GM21825 (cell line): ENCODE results near the gene LDLRAD4.
A peak's percentile ranks its signal among the peaks of the same experiment; 100 is the strongest.

Experiments
- ATAC-seq: cut with Tn5 transposase; IDR thresholded peaks from one replicate; pipeline ENCODE4 v1.9.1; 2021; ENCODE audit warnings: mild to moderate bottlenecking, moderate library complexity; ENCODE audit not compliant: unreplicated experiment

Gene LDLRAD4

DNA sequence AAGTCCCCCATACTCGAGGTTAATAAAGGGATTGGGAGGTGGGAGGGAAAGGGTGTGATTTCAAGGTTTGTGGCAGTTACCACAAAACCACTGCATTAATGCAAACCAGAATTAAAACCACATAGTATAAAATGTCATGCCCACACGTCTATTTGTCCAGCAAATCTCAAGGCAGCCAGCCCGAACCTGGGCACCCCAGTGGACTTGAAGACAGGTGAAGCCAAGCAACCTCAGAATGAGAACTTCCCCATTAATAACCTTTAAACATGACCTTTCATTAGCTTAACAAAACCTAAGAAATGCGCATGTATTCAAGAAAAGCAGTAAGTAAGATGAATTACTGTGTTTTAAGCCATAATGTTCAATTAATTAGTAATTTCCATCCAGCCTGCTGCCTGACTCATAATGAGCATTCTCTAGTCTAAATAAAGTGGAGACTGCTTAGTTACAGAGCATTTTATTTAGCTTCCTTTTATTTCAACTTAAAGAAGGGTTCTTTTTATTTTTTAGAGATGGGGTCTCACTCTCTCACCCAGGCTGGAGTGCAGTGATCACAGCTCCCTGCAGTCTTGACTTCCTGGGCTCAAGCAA lies 278.2 kb downstream of the LDLRAD4 start:
- no peak for ATAC-seq

DNA sequence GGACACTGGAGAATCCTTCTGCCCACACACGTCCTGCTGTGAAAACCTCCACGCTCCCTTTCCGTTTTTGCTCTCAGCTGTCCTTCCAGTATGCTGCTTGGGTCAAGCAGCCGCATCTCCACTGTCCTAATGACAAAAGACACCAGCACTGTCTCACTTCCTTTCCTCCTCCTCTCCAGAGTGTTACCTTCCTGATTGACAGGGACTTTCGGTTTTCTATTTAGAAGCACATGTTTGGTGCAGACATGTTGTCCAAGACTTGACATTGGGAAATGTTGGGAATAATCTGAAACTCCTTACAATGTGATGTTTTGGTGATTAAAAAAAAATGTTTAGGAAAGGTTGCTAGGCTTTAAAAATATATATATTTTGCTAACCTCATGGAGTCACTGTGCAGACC lies 281.2 kb downstream of the LDLRAD4 start:
- no peak for ATAC-seq

DNA sequence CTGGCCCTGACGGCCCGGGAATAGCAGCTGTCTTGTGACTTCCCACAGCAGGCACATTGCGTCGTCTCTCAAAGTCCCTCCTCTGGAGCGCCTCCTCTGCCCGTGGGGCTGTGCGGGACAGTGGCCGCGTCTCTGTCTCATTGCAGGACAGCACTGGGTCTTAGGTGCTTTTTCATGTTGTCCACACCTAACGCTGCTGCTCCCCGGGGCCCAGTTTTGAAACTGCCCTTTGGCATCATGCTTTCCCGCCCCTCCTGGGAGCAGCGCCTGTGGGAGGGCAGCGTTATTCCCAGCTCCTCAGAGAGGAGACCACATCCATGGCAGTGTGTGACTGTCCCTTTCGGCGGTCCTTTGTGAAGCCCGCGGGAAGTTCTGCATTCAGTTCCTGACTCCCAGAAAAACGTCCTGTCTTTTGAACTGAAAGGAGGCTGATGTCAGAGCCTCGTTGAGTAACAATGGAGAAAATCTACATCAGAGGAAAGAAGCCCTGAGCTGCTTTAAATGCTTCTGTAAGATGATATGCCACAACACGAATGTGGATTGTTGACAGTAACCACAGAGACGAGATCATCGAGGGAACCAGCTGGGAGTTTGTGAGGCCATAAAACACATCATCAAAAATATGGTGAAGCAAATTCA lies 281.8 kb downstream of the LDLRAD4 start:
- no peak for ATAC-seq

GRCh38 chr18:13500869-13501542 lies 282.4 kb downstream of the LDLRAD4 start:
- ATAC-seq: no peak

- ATAC-seq: no peak
These were observed 283.0 kb downstream of the LDLRAD4 start for GRCh38 chr18:13501543-13501887.

DNA sequence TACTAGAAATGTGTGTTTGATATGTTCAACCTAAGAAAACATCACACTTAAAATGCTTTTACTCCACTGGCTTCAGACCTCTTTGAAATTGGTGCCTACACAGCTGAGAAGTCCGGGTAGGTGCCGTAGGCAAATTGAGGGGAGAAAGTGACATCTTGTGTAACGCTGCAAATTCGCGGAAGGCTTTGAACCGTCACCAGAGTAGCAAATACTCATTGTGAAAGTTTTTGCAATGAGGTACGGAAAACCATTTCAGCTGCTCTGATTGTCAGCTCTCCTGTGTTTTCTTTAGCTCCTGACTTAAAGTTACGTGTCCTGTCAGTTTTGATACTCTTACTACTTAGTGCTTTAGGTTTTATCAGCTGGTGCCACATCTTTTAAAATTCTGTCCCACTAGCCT lies 283.3 kb downstream of the LDLRAD4 start:
- peak; percentile 95 for ATAC-seq

GRCh38 chr18:13502585-13502984 lies 284.0 kb downstream of the LDLRAD4 start:
- ATAC-seq: no peak

GRCh38 chr18:13503836-13504235 lies 285.3 kb downstream of the LDLRAD4 start:
- no peak for ATAC-seq

- no peak for ATAC-seq
These were observed 287.3 kb downstream of the LDLRAD4 start for GRCh38 chr18:13505780-13506345.

DNA sequence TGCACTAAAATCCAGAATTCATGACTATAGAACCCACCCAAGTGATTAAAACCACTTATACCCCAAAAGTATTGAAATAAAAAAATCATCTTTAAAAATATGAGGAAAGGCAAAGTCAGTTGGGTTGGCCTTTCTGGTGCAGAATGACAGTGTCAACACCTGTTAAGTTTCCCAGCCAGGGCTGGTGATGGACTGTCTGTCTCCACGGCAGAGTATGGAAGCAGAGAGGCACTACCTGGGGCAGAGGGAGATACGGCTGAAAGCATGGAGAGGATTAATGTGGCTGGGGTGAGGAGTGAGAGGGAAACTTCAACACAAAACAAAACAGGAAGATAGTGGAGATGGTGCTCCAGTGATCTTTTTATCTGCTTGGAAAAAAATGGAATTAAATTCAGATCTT lies 292.0 kb downstream of the LDLRAD4 start:
- no peak for ATAC-seq

GRCh38 chr18:13511961-13512577 lies 293.5 kb downstream of the LDLRAD4 start:
- ATAC-seq: no peak

DNA sequence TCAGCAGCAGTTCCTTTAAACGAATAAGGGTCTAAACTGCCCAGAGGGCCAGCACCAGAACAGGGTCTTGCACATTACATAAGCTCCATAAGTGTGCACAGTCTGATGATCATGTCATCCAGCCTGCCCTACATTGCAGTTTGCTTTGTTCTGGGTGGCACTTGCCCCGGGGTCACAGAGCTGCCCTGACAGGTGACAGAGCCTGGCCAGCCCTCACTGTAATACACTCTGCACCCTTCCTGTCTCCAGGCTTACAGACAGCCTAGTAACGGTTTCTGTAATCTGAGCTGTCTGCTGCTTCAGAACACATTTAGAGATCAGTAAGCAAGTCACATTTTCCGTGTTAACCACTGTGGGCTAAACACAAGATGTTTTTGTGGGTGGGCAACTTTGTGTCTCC lies 294.5 kb downstream of the LDLRAD4 start:
- no peak for ATAC-seq

DNA sequence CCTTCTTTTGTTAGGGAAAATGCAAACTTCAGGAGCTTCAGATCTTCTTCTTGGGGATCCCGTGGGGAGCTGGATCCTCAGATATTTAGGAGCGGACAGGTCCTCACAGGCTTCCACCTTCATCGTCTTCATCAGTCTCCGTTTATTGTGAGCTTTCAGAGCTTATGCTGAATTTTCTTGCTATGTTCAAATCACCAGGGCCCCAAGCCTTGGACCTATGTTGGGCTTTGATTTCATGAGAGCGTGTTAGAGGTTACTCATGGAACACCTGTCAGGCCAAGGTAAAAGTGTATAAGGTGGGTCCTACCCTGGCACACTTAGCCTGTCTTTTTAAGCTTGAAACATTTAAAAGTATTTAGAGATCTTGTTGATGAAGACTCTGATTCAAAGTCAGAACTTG lies 294.9 kb downstream of the LDLRAD4 start:
- no peak for ATAC-seq

DNA sequence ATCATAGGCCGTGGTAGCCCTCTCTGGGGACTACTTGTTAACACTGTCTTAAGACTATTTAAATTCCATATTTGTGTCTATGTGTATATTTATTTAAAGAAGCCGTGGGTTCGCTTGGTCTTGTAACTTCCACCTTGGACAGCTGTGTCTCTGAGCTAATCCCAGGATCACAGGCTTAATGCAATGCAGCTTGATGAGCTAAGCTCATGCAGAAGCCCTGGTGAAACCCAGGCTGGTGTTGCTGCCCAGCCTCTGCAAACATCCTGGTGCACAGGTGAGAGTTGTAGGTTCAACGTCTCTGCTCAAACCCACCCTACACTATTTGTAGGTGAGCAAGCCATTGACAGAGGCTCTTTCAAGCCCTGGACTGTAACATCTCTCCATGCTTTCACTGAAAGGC lies 296.0 kb downstream of the LDLRAD4 start:
- no peak for ATAC-seq

DNA sequence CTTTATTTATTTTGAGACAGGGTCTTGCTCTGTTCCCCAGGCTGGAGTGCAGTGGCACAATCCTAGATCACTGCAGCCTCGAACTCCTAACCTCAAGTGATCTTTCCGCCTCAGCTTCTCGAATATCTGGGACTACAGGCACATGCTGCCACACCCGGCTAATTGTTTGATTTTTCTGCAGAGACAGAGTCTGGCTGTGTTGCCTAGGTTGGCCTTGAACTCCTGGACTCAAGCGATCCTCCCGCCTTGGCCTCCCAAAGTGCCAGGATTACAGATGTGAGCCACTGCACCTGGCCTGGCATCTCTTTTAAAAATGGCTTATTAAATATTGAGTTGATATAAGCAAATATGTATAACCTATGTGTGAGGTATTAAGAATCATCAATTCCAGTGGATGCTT lies 298.3 kb downstream of the LDLRAD4 start:
- no peak for ATAC-seq

- ATAC-seq: no peak
These were observed 298.8 kb downstream of the LDLRAD4 start for GRCh38 chr18:13517369-13517768.

DNA sequence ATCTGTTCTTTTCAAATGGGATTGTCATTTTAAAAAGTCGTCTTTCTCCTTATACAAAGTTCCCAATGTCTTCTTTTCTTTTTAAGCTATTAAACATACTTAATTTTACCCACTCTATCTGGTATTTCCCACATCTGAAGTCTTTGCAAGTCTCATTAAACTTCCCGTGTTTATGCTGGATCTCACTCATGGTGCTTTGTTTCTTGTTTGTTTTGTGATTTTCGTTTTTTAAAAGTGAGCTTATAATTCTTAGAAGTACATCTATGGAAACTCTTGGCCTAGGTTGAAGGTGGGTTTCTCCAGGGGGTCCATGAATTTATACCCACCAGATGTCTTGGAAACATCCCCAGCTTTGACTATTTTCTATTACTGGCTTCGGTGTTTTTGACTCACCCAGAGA lies 299.8 kb downstream of the LDLRAD4 start:
- ATAC-seq: no peak

GRCh38 chr18:13520306-13520705 lies 301.7 kb downstream of the LDLRAD4 start:
- no peak for ATAC-seq

DNA sequence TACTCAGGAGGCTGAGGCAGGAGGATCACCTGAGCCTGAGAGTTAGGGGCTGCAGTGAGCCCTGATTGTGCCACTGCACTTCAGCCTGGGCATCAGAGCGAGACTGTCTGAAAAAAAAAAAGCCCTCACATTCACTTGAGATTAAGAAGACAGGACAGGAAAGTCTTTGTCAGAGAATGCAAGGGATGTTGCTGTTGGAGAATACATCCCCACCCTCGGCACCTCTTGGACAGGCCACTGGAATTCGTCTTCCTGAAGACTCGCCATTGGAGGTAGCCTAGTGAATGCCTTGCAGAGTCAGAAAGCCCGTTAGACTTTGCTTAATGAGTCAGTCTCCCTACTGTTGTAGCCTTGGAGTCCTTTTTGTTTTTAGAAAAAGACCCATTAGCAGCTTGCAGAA lies 302.2 kb downstream of the LDLRAD4 start:
- no peak for ATAC-seq

- no peak for ATAC-seq
These were observed 302.9 kb downstream of the LDLRAD4 start for GRCh38 chr18:13521418-13521817.

- ATAC-seq: no peak
These were observed 303.7 kb downstream of the LDLRAD4 start for GRCh38 chr18:13522256-13522655.
